Left lung (tissue), 10 donors: ENCODE measurements around the gene ZFP36L2. TPM values are rescaled to one million over a fixed set of nuclear protein-coding genes. Genes with fewer than 3 reads are reported as not detected.

Experiments
- ATAC-seq: fragments of 200-7000 bp; cut with Tn5 transposase; one replicate; pipeline ENCODE4 v1.9.1; 2020; ENCODE audit warnings: moderate library complexity
- DNase-seq, 4 donors: peaks; one replicate each; pipeline ENCODE4 v3.0.0-alpha.2; 2013 to 2020
- H3K27ac ChIP-seq, 2 donors: fragments of 200-600 bp; sonication (generic) in 1 of 2; one replicate each; pipeline versions ENCODE4 v1.5.0 to v1.8.0; 2020 to 2021
- H3K27me3 ChIP-seq, 2 donors: fragments of 200-600 bp; sonication (generic) in 1 of 2; one replicate each; pipeline versions ENCODE4 v1.5.0 to v1.8.0; 2020 to 2021
- H3K36me3 ChIP-seq, 2 donors: fragments of 200-600 bp; sonication (generic) in 1 of 2; one replicate each; pipeline versions ENCODE4 v1.5.0 to v1.8.0; 2020 to 2021
- H3K4me1 ChIP-seq, 2 donors: fragments of 200-600 bp; one replicate each; pipeline ENCODE4 v1.8.0; 2021
- H3K4me3 ChIP-seq, 2 donors: fragments of 200-600 bp; sonication (generic) in 1 of 2; one replicate each; pipeline versions ENCODE4 v1.5.0 to v1.8.0; 2020 to 2021; ENCODE audit warnings: mild to moderate bottlenecking in 1 of 2
- H3K9me3 ChIP-seq, 2 donors: fragments of 200-600 bp; sonication (generic) in 1 of 2; one replicate each; pipeline versions ENCODE4 v1.5.0 to v1.8.0; 2020 to 2021
- intact Hi-C, 2 donors: fragments of 100-400 bp; cut with DNase I; formaldehyde crosslinking; loops; one replicate each; pipeline versions ENCODE4 v1.11.2 to v1.14.2; 2022
- polyA plus RNA-seq, 6 donors: library from polyadenylated mRNA; unstranded; fragments of 120-200 nt; gene quantifications; one replicate each; pipeline ENCODE4 v1.2.1, GENCODE V29; 2013; ENCODE audit not compliant: insufficient read length in 6 of 6
- total RNA-seq, 2 donors: library from RNA; stranded (reverse); fragmentation: NEBNext Ultra II Directional; extraction: Animal tissue kit (Norgen Biotek cat#: 25700); gene quantifications; one replicate each; pipeline ENCODE4 v1.2.1, GENCODE V29; 2021
- TF ChIP-seq, protein P1 (sequence below), 2 donors: fragments of 200-600 bp; sonication (generic) in 1 of 2; IDR thresholded peaks; one replicate each; pipeline versions ENCODE4 v1.5.0 to v1.8.0; 2021; ENCODE audit warnings: antibody characterized with exemption in 2 of 2
- donor health status: DM: no; HTN: yes; CAD: no.
- donor health status: DM: no; HTN: no; CAD: no.

Gene ZFP36L2
- total and polyA plus RNA-seq, 8 donors: 72.2 to 131 (median 109) TPM

DNA sequence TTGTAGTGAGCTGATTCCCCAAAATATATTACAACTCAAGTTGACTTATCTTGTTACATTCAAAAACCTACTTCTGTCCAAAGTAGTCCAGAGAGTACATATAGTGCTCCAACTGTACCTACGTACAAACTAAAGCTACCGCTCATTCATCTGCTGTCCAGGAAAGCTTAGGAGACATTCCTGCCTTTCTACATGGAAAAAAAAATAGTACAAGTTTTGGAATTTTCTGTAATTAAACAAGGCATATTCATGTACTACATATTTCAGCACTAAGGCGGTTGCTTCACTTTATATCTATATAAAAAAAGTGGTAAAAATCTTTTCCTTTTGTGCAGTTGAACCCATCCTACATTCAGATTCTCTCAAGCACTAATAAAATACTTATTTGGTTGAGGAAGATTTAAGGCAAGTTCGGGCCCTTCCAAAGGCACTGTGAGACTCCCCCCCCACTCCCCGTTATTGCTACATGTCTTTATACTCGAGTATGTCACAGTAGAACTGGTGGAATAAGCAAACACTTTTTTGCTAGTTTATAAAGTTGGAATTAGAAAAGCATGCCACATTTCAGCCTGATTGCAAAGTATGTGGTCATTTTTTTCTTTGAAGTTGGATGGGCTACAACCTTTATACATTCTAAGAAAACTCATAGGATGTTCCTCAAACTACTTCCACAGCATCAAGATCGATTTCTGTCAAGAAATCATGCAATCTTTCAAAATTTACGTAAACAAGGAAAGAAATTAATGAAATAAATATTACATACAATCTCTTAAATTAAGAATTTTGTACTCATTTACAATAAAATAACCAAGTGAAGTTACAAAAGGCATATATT, 3.7 kb downstream of the ZFP36L2 start:
- intact Hi-C loops: loop anchor here (10.0 kb wide), 3 partner anchors 88 to 258 kb away; no protein-coding TSS in a partner anchor
- TF ChIP-seq, protein P1, sequence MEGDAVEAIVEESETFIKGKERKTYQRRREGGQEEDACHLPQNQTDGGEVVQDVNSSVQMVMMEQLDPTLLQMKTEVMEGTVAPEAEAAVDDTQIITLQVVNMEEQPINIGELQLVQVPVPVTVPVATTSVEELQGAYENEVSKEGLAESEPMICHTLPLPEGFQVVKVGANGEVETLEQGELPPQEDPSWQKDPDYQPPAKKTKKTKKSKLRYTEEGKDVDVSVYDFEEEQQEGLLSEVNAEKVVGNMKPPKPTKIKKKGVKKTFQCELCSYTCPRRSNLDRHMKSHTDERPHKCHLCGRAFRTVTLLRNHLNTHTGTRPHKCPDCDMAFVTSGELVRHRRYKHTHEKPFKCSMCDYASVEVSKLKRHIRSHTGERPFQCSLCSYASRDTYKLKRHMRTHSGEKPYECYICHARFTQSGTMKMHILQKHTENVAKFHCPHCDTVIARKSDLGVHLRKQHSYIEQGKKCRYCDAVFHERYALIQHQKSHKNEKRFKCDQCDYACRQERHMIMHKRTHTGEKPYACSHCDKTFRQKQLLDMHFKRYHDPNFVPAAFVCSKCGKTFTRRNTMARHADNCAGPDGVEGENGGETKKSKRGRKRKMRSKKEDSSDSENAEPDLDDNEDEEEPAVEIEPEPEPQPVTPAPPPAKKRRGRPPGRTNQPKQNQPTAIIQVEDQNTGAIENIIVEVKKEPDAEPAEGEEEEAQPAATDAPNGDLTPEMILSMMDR (IDR thresholded peaks at IDR 0.05): no peak
- Histone ChIP-seq H3K27ac (peak overlapping the region; percentile 99), H3K27me3 (no peaks in the 10 kb centered on the region), H3K9me3 (no peaks in the 10 kb centered on the region), H3K36me3 (peaks cover 0 to 24% of the 10 kb centered on the region in 2 donors), H3K4me1 (peaks cover 43 to 65% of the 10 kb centered on the region in 2 donors), H3K4me3 (peak overlapping the region; percentile 72 to 83)
- ATAC-seq (no peak), DNase-seq (no peak)

DNA sequence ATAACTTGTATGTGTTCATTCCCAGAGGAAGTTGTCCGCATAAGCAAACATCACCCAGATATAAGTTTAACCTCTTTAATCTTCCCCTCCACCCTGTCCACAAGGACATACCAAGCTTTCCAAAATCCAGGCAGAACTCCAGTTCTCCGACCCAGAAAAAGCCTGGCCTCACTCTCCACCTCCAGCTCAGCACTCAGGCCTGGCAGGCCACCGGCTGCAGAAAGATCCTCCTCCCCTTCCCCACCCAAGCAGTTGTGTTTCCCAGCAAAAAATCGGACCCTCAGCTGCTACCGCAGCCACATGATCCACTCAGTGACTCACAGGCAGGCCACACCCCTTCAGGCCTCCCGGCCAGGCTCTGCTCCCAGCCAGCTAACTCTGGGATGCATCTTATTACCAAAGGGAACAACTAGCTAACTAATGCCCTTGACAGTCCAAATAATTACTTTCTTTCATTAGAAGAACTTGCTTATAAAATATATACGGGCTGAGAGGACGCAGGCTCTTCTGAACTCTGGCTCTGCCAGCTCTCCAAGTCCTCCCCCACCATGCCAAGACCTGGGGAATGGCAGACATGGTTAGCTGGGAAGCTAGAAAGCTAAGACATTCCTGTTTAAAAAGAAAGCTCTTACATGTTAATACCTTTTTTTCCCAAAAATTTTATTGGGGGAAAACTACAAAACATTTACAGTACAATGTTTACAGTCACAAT, 4.5 kb downstream of the ZFP36L2 start:
- Histone ChIP-seq H3K27ac (peak overlapping the region; percentile 99), H3K27me3 (no peaks in the 10 kb centered on the region), H3K36me3 (peaks cover 0 to 24% of the 10 kb centered on the region in 2 donors), H3K4me1 (peaks cover 41 to 67% of the 10 kb centered on the region in 2 donors), H3K9me3 (no peaks in the 10 kb centered on the region), H3K4me3 (peak overlapping the region; percentile 72 to 83)
- ATAC-seq (peak; percentile 28), DNase-seq (peak; percentile 90 to 96 (median 94))
- TF ChIP-seq, protein P1 (IDR thresholded peaks at IDR 0.05): no peak
- intact Hi-C loops: loop anchor here (10.0 kb wide), 3 partner anchors 87 to 257 kb away; no protein-coding TSS in a partner anchor

DNA sequence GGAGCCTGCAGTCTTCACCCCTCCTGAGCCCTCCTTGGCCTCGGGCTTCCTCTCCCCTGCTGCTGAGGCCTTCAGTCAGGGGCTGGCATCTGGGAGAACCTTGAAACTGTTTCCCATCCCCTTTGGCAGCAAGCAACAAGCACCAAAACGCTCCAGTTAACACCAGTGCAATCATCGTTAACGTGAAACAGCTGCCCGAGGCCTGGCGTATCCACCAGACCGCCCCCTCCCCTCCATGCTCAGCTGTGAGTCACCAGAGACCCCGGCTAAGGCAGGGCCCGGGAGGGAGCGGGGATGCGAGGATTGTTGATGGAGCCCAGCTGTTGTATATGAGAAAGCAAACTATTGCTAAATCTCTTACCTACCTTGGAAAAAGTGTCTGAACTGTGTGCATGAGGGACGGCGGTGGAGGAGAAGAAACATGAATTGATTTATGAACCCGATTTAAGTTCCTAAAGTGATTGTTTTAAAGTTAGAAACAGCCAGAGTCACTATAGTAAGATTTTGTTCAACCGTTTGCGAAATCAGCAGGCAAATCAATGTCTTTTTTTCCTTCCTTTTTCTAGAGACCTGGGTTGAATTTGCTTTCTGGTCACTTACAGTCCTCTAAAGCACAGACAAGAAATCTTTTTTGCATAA, 5.2 kb downstream of the ZFP36L2 start:
- TF ChIP-seq, protein P1 (IDR thresholded peaks at IDR 0.05): no peak
- H3K4me1 ChIP-seq: peaks cover 41 to 67% of the 10 kb centered on the region in 2 donors

GRCh38 chr2:43220760-43221123, 5.7 kb downstream of the ZFP36L2 start:
- TF ChIP-seq, protein P1 (IDR thresholded peaks at IDR 0.05): no peak
- DNase-seq (no peak), ATAC-seq (no peak)
- peaks cover 0 to 24% of the 10 kb centered on the region in 2 donors for H3K36me3 ChIP-seq
- H3K4me1 ChIP-seq: peaks cover 41 to 70% of the 10 kb centered on the region in 2 donors
- H3K27ac ChIP-seq: peak overlapping the region; percentile 99
- H3K9me3 ChIP-seq: no peaks in the 10 kb centered on the region
- no peaks in the 10 kb centered on the region for H3K27me3 ChIP-seq
- peak overlapping the region in 1 of 2 donors; percentile 72 for H3K4me3 ChIP-seq
- intact Hi-C loops: loop anchor here (10.0 kb wide), 3 partner anchors 86 to 256 kb away; no protein-coding TSS in a partner anchor

More for the DNA sequence above, 5.2 kb downstream of the ZFP36L2 start:
- intact Hi-C loops: loop anchor here (10.0 kb wide), 3 partner anchors 86 to 256 kb away; no protein-coding TSS in a partner anchor
- H3K4me3 ChIP-seq: peak overlapping the region; percentile 72 to 83
- DNase-seq (peak in 3 of 4 donors; percentile 70 to 91 (median 86)), ATAC-seq (peak; percentile 0)
- H3K9me3 ChIP-seq: no peaks in the 10 kb centered on the region
- H3K36me3 ChIP-seq: peaks cover 0 to 24% of the 10 kb centered on the region in 2 donors
- peak overlapping the region; percentile 99 for H3K27ac ChIP-seq
- no peaks in the 10 kb centered on the region for H3K27me3 ChIP-seq
